ENCODE measurements around the gene CACHD1.

CACHD1 gene

GRCh38 chr1:64526312-64526711 is 56.4 kb downstream of the CACHD1 start:
- Histone ChIP-seq H3K27me3 (ENCODE audit: low read length) (no peaks in the 10 kb centered on the region), H3K4me2 (ENCODE audit: low read depth, low read length, poor library complexity, severe bottlenecking) (no peak overlapping the region), H3K36me3 (ENCODE audit: low read length) (no peaks in the 10 kb centered on the region), H3K4me3 (ENCODE audit: insufficient read depth, low read length, poor library complexity, severe bottlenecking) (no peak overlapping the region), H3K9ac (ENCODE audit: low read length) (no peak overlapping the region), H3K9me3 (ENCODE audit: insufficient read depth, low read length) (no peaks in the 10 kb centered on the region), H3K9me2 (replicated peaks; ENCODE audit: insufficient read depth, low read length) (no peaks in the 10 kb centered on the region), H4K20me1 (ENCODE audit: low read depth, low read length) (no peaks in the 10 kb centered on the region), H2AFZ (ENCODE audit: low read depth, low read length, severe bottlenecking) (no peak overlapping the region), H3K27ac (ENCODE audit: low read depth, low read length) (no peak overlapping the region), H3F3A (ENCODE audit: insufficient read depth) (no peaks in the 10 kb centered on the region), H3K79me2 (ENCODE audit: insufficient read depth, low read length) (no peaks in the 10 kb centered on the region)
- TF ChIP-seq EZH2phosphoT487 (conservative IDR thresholded peaks at IDR 0.05; ENCODE audit: low read length): no peak
- no peak for TF ChIP-seq CTCF (IDR thresholded peaks at IDR 0.05; ENCODE audit: insufficient read depth, low read length, poor library complexity, severe bottlenecking)

- Histone ChIP-seq H3K9me2 (replicated peaks; ENCODE audit: insufficient read depth, low read length) (no peaks in the 10 kb centered on the region), H3K4me3 (ENCODE audit: insufficient read depth, low read length, poor library complexity, severe bottlenecking) (no peak overlapping the region), H3K9me3 (ENCODE audit: insufficient read depth, low read length) (no peaks in the 10 kb centered on the region), H3K36me3 (ENCODE audit: low read length) (no peaks in the 10 kb centered on the region), H3F3A (ENCODE audit: insufficient read depth) (no peaks in the 10 kb centered on the region), H3K79me2 (ENCODE audit: insufficient read depth, low read length) (no peaks in the 10 kb centered on the region), H3K4me2 (ENCODE audit: low read depth, low read length, poor library complexity, severe bottlenecking) (no peak overlapping the region), H3K27me3 (ENCODE audit: low read length) (no peaks in the 10 kb centered on the region), H4K20me1 (ENCODE audit: low read depth, low read length) (no peaks in the 10 kb centered on the region), H3K27ac (ENCODE audit: low read depth, low read length) (no peak overlapping the region), H2AFZ (ENCODE audit: low read depth, low read length, severe bottlenecking) (no peak overlapping the region), H3K9ac (ENCODE audit: low read length) (no peak overlapping the region)
- TF ChIP-seq EZH2phosphoT487 (conservative IDR thresholded peaks at IDR 0.05; ENCODE audit: low read length) (no peak), CTCF (IDR thresholded peaks at IDR 0.05; ENCODE audit: insufficient read depth, low read length, poor library complexity, severe bottlenecking) (no peak)
Measured at GRCh38 chr1:64527165-64527564, 57.2 kb downstream of the CACHD1 start.

- no peaks in the 10 kb centered on the region for H3F3A ChIP-seq (ENCODE audit: insufficient read depth)
- no peak overlapping the region for H3K27ac ChIP-seq (ENCODE audit: low read depth, low read length)
- H3K27me3 ChIP-seq (ENCODE audit: low read length): no peaks in the 10 kb centered on the region
- no peaks in the 10 kb centered on the region for H3K36me3 ChIP-seq (ENCODE audit: low read length)
- no peak overlapping the region for H3K4me3 ChIP-seq (ENCODE audit: insufficient read depth, low read length, poor library complexity, severe bottlenecking)
- no peaks in the 10 kb centered on the region for H3K9me3 ChIP-seq (ENCODE audit: insufficient read depth, low read length)
- no peak overlapping the region for H3K4me2 ChIP-seq (ENCODE audit: low read depth, low read length, poor library complexity, severe bottlenecking)
- no peak for TF ChIP-seq CTCF (IDR thresholded peaks at IDR 0.05; ENCODE audit: insufficient read depth, low read length, poor library complexity, severe bottlenecking)
- TF ChIP-seq EZH2phosphoT487 (conservative IDR thresholded peaks at IDR 0.05; ENCODE audit: low read length): no peak
- no peak overlapping the region for H2AFZ ChIP-seq (ENCODE audit: low read depth, low read length, severe bottlenecking)
- H3K9ac ChIP-seq (ENCODE audit: low read length): no peak overlapping the region
- H3K79me2 ChIP-seq (ENCODE audit: insufficient read depth, low read length): no peaks in the 10 kb centered on the region
- H4K20me1 ChIP-seq (ENCODE audit: low read depth, low read length): no peaks in the 10 kb centered on the region
- H3K9me2 ChIP-seq (replicated peaks; ENCODE audit: insufficient read depth, low read length): no peaks in the 10 kb centered on the region
Measured at GRCh38 chr1:64527786-64528185, 57.9 kb downstream of the CACHD1 start.

Measured in SU-DHL-6 (cell line).